22Rv1 (cell line): ENCODE data around the gene BABAM2.

Source experiments
- H3K27ac ChIP-seq: fragments of 450-650 bp; 2 replicates; pipeline ENCODE4 v1.5.1; 2017
- CTCF ChIP-seq: fragments of 450-650 bp; IDR thresholded peaks from 2 replicates; pipeline ENCODE4 v1.5.1; 2017; ENCODE audit warnings: mild to moderate bottlenecking
- ZFX ChIP-seq: fragments of 450-650 bp; IDR thresholded peaks from 2 replicates; pipeline ENCODE4 v1.6.1; 2017; ENCODE audit warnings: antibody characterized with exemption, borderline replicate concordance

BABAM2 gene

GRCh38 chr2:27940090-27940671 is 49.7 kb downstream of the BABAM2 start:
- no peak overlapping the region for H3K27ac ChIP-seq
- TF ChIP-seq CTCF (no peak), ZFX (no peak)

- H3K27ac ChIP-seq, result no peak overlapping the region
- TF ChIP-seq ZFX, result no peak
- TF ChIP-seq CTCF, result no peak
Measured at GRCh38 chr2:27940982-27941381, 50.5 kb downstream of the BABAM2 start.

GRCh38 chr2:27942612-27943547 is 52.4 kb downstream of the BABAM2 start:
- no peak overlapping the region for H3K27ac ChIP-seq
- TF ChIP-seq CTCF, result no peak
- TF ChIP-seq ZFX, result no peak

GRCh38 chr2:27946530-27947060 is 56.1 kb downstream of the BABAM2 start:
- no peak overlapping the region for H3K27ac ChIP-seq
- TF ChIP-seq ZFX, result no peak
- no peak for TF ChIP-seq CTCF

GRCh38 chr2:27952070-27952469 is 61.5 kb downstream of the BABAM2 start:
- H3K27ac ChIP-seq, result no peak overlapping the region

GRCh38 chr2:27953077-27953476 is 62.5 kb downstream of the BABAM2 start:
- no peak overlapping the region for H3K27ac ChIP-seq
- TF ChIP-seq CTCF (no peak), ZFX (no peak)

More at GRCh38 chr2:27952070-27952469, 61.5 kb downstream of the BABAM2 start:
- no peak for TF ChIP-seq ZFX
- TF ChIP-seq CTCF, result no peak

GRCh38 chr2:27954221-27954673 is 63.7 kb downstream of the BABAM2 start:
- no peak overlapping the region for H3K27ac ChIP-seq
- no peak for TF ChIP-seq ZFX
- no peak for TF ChIP-seq CTCF
